IPS-20b (cell line): ENCODE results near the gene ZNF580.

ENCODE experiments used
- H3K27ac ChIP-seq: one replicate; pipeline ENCODE4 v1.5.1; 2013; ENCODE audit warnings: low read length
- H3K27me3 ChIP-seq: 2 replicates; pipeline ENCODE4 v1.6.1; 2013; ENCODE audit warnings: mild to moderate bottlenecking, low read length, inconsistent platforms; ENCODE audit not compliant: insufficient read depth
- H3K36me3 ChIP-seq: 2 replicates; pipeline ENCODE4 v1.6.1; 2013; ENCODE audit warnings: low read depth, mild to moderate bottlenecking, inconsistent platforms, low read length, moderate library complexity; ENCODE audit not compliant: insufficient read depth
- H3K4me1 ChIP-seq: 2 replicates; pipeline ENCODE4 v1.6.1; 2013; ENCODE audit warnings: mild to moderate bottlenecking, control low read depth, inconsistent platforms, low read length, moderate library complexity; ENCODE audit not compliant: insufficient read depth
- H3K4me3 ChIP-seq: 2 replicates; pipeline ENCODE4 v1.5.1; 2013; ENCODE audit warnings: mild to moderate bottlenecking, low read length, inconsistent platforms
- H3K9ac ChIP-seq: 2 replicates; pipeline ENCODE4 v1.6.1; 2013; ENCODE audit warnings: low read depth, mild to moderate bottlenecking, inconsistent platforms, low read length, moderate library complexity
- H3K9me3 ChIP-seq: 2 replicates; pipeline ENCODE4 v1.6.1; 2013; ENCODE audit warnings: mild to moderate bottlenecking, low read depth, low read length, inconsistent platforms; ENCODE audit not compliant: insufficient read depth

ZNF580 gene

DNA sequence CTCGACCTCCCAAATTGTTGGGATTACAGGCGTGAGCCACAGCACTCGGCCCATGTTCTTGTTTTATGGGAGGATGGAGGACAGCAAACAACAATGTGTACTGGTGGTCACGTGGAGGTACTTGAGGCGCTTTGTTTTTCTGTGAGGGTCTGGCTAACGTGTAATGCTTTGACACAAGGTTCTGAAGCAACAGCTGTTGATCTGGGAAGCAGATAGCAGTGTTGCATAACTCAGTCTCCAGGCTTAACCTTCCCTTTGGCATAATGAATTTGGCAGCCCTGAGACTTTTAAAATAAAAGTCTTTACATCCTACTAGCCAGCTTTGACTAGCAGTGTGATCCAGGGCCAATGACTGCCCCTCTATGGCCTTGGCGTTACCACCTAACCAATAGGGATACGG, 6.9 kb upstream of the ZNF580 start:
- Histone ChIP-seq H3K27me3 (no peaks in the 10 kb centered on the region), H3K4me3 (no peak overlapping the region), H3K9ac (no peak overlapping the region), H3K4me1 (peaks cover 4% of the 10 kb centered on the region; the same call in 1 of the 2 replicates), H3K27ac (no peak overlapping the region), H3K36me3 (no peaks in the 10 kb centered on the region), H3K9me3 (no peaks in the 10 kb centered on the region)

DNA sequence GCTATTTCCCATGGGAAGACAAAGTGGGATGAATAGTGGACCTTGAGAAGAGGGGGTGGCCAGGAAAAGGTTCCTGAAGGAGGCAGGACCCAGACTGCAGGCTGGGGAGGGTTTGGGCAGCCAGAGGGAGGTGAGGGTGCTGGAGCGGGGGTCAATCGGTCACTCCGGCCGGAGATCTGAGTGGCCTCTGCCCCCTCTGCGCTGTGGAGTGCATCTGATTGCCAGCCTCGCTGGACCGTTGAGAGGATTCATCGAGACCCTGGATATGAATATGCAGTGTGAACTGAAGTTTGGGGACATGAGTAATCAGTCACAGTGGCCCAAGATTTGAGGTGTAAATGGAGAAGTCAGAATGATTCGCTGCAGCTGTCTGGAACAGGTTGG, 5.5 kb upstream of the ZNF580 start:
- no peaks in the 10 kb centered on the region for H3K27me3 ChIP-seq

GRCh38 chr19:55635856-55636440, 4.9 kb upstream of the ZNF580 start:
- H3K36me3 ChIP-seq = no peaks in the 10 kb centered on the region
- peak overlapping the region; percentile 87 for H3K4me3 ChIP-seq
- H3K27ac ChIP-seq = no peak overlapping the region
- no peaks in the 10 kb centered on the region for H3K9me3 ChIP-seq
- H3K27me3 ChIP-seq = no peaks in the 10 kb centered on the region
- H3K4me1 ChIP-seq = peaks cover 4% of the 10 kb centered on the region; the same call in 1 of the 2 replicates
- H3K9ac ChIP-seq = peak overlapping the region; percentile 97; the same call in 1 of the 2 replicates

More for the DNA sequence above, 5.5 kb upstream of the ZNF580 start:
- Histone ChIP-seq H3K4me1 (peaks cover 4% of the 10 kb centered on the region; the same call in 1 of the 2 replicates), H3K36me3 (no peaks in the 10 kb centered on the region), H3K4me3 (peak overlapping the region; percentile 87), H3K9ac (peak overlapping the region; percentile 97), H3K9me3 (no peaks in the 10 kb centered on the region), H3K27ac (peak overlapping the region; percentile 73)

DNA sequence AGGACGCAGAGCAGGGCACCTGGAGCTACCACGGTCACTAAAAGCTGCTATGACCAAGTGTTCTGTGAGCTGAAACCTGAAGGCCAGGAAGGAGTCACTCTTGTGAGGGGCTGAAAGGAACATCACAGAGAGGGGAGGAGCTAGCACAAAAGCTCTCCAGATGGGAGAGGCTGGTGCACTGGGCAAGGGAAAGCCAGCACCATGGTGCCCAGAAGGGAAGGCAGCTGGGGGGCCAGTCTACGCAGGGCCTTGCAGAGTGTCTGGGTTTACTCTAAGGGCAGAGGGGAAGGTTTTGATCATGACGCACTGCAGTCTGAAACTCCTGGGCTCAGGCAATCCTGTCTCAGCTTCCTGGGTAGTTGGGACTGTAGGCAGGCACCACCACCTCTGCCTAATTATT, 4.1 kb upstream of the ZNF580 start:
- Histone ChIP-seq H3K27ac (no peak overlapping the region), H3K9me3 (no peaks in the 10 kb centered on the region), H3K27me3 (no peaks in the 10 kb centered on the region), H3K4me1 (peaks cover 4% of the 10 kb centered on the region; the same call in 1 of the 2 replicates), H3K9ac (no peak overlapping the region), H3K36me3 (no peaks in the 10 kb centered on the region), H3K4me3 (peak overlapping the region; percentile 87; the same call in 1 of the 2 replicates)

GRCh38 chr19:55637534-55637933, 3.3 kb upstream of the ZNF580 start:
- H3K27me3 ChIP-seq = no peaks in the 10 kb centered on the region
- H3K4me1 ChIP-seq = peaks cover 4% of the 10 kb centered on the region; the same call in 1 of the 2 replicates
- no peak overlapping the region for H3K4me3 ChIP-seq
- no peak overlapping the region for H3K9ac ChIP-seq
- H3K36me3 ChIP-seq = no peaks in the 10 kb centered on the region
- no peak overlapping the region for H3K27ac ChIP-seq
- H3K9me3 ChIP-seq = no peaks in the 10 kb centered on the region

- Histone ChIP-seq H3K27ac (no peak overlapping the region), H3K27me3 (no peaks in the 10 kb centered on the region), H3K4me3 (no peak overlapping the region), H3K36me3 (no peaks in the 10 kb centered on the region), H3K9ac (no peak overlapping the region), H3K9me3 (no peaks in the 10 kb centered on the region), H3K4me1 (peaks cover 4% of the 10 kb centered on the region; the same call in 1 of the 2 replicates)
Measured at GRCh38 chr19:55638864-55639359, 1.9 kb upstream of the ZNF580 start.

DNA sequence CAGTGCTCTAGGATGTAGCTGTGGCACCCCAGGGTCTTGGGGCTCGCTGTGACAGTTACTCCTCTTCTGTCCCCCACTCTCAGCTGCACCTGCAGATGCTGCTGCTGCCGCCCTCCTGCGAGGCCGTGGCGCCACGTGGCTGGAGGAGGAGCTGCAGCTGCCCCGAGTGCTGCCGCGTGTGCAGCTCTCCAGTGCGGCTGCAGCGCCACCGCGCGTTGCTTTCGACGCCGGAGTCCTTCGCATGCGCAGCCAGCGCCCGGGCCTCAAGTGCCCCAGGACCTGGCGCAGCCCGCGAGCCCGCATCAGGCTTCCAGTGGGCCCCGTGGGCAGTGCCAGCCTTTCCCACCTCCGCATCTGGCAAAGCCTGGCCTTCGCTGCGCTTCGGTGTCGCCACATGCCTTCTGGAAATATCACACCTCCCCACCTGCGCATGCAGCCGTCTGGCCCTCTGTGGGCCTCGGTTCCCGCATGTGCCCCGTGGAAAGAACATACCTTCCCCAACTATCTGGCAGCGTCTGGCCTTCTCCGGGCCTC, 692 bp upstream of the ZNF580 start:
- H3K27me3 ChIP-seq = no peaks in the 10 kb centered on the region
- H3K9me3 ChIP-seq = no peaks in the 10 kb centered on the region
- peaks cover 4% of the 10 kb centered on the region; the same call in 1 of the 2 replicates for H3K4me1 ChIP-seq
- no peak overlapping the region for H3K27ac ChIP-seq
- H3K9ac ChIP-seq = peak overlapping the region; percentile 97; the same call in 1 of the 2 replicates
- H3K4me3 ChIP-seq = peak overlapping the region; percentile 79; the same call in 1 of the 2 replicates
- H3K36me3 ChIP-seq = peaks cover 8% of the 10 kb centered on the region

- Histone ChIP-seq H3K36me3 (peaks cover 15% of the 10 kb centered on the region), H3K27me3 (no peaks in the 10 kb centered on the region), H3K4me3 (peak overlapping the region; percentile 79), H3K27ac (peak overlapping the region; percentile 21), H3K9me3 (no peaks in the 10 kb centered on the region), H3K9ac (peak overlapping the region; percentile 97), H3K4me1 (no peaks in the 10 kb centered on the region; the same call in 1 of the 2 replicates)
Measured at GRCh38 chr19:55641426-55642152, 787 bp downstream of the ZNF580 start.

- Histone ChIP-seq H3K4me3 (peak overlapping the region; percentile 79), H3K4me1 (no peaks in the 10 kb centered on the region; the same call in 1 of the 2 replicates), H3K9me3 (no peaks in the 10 kb centered on the region), H3K9ac (peak overlapping the region; percentile 97), H3K36me3 (peaks cover 15% of the 10 kb centered on the region), H3K27ac (no peak overlapping the region), H3K27me3 (no peaks in the 10 kb centered on the region)
Measured at GRCh38 chr19:55642153-55643002, 1.6 kb downstream of the ZNF580 start.

DNA sequence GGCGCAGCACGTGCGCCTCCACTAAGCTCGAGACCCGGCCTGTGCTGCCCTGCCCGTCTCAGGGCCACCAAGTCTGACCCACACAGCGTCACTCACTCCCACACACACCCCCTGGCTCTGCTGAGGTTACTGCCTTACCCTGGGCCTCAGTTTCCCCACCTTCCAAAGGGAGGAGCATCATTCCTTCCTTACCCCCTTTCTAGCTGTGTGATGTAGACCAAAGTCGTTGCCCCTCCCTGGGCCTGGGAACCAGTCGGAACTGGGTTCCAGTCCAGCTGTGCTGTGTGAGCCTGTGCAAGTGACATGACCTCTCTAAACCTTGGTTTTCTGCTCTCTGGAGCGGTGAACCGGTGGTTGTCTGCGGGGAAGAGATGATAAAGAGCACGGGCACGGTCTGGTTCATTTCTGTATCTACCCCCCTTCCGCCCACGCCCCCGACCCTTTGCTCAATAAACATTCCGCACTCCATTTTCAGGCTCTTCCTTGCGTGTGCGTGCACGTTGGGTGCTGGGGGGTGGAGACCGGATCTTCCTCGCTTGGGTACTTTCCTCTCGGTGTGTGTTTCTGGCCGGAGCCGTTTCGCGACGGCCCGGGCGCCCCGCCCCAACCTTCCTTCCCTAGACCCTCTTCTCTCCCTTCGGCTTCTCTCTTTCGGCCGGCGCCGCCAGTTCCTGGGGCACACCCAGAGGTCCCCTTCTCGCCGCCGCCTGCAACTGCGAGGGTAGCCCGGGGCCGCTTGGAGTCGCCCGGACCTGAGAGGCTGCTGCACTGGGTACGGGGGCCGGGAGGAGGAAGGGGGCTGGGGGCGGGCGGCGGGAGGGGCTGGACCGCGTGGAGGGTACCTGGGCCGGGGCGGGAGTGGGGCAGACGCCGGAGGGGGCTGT, 2.4 kb downstream of the ZNF580 start, which contains the start of gene ZNF581:
ZNF581 (plus strand) TSS at position 647 of the 884 bp plus-strand sequence. CDS start 923 bp downstream, outside the sequence.
- Histone ChIP-seq H3K4me3 (peak within 1 kb of the TSS; percentile 79), H3K9ac (peak within 1 kb of the TSS; percentile 97), H3K9me3 (no peaks in the 10 kb centered on the region), H3K27me3 (no peaks in the 10 kb centered on the region), H3K4me1 (no peaks in the 10 kb centered on the region; the same call in 1 of the 2 replicates), H3K27ac (peak within 1 kb of the TSS; percentile 46), H3K36me3 (peaks cover 15% of the 10 kb centered on the region)
